Ectodermal cell (in vitro differentiated cells): ENCODE results near the gene PCSK4.
"Not testable (repeated sequence)": the region's sequence is repeated elsewhere in the genome, so short reads cannot be mapped to it uniquely, and the experiment has no call there.

Experiments used
- H3K27ac ChIP-seq: 2 replicates; pipeline ENCODE4 v1.7.0; 2013; ENCODE audit warnings: mild to moderate bottlenecking, low read depth, low read length; ENCODE audit not compliant: insufficient read depth, poor library complexity, severe bottlenecking
- H3K27me3 ChIP-seq: 2 replicates; pipeline ENCODE4 v1.7.0; 2013; ENCODE audit warnings: mild to moderate bottlenecking, low read length; ENCODE audit not compliant: insufficient read depth, control insufficient read depth, poor library complexity, severe bottlenecking
- H3K36me3 ChIP-seq: one replicate; pipeline ENCODE4 v1.7.0; 2013; ENCODE audit warnings: low read length; ENCODE audit not compliant: control insufficient read depth, insufficient read depth
- H3K4me1 ChIP-seq: one replicate; pipeline ENCODE4 v1.7.0; 2013; ENCODE audit warnings: low read length; ENCODE audit not compliant: control insufficient read depth, insufficient read depth
- H3K4me3 ChIP-seq: 2 replicates; pipeline ENCODE4 v1.7.0; 2013; ENCODE audit warnings: low read depth, low read length, control low read depth; ENCODE audit not compliant: insufficient read depth
- H3K9me3 ChIP-seq: 2 replicates; pipeline ENCODE4 v1.7.0; 2013; ENCODE audit warnings: mild to moderate bottlenecking, low read length, moderate library complexity; ENCODE audit not compliant: control insufficient read depth
- WGBS, 2 experiments: methylation state at CpG; one replicate each; pipeline ENCODE4 v1.1.7; 2013; ENCODE audit warnings: missing lambda C conversion rate in 2 of 2; 5-methylcytosine and 5-hydroxymethylcytosine counted together

The PCSK4 gene

DNA sequence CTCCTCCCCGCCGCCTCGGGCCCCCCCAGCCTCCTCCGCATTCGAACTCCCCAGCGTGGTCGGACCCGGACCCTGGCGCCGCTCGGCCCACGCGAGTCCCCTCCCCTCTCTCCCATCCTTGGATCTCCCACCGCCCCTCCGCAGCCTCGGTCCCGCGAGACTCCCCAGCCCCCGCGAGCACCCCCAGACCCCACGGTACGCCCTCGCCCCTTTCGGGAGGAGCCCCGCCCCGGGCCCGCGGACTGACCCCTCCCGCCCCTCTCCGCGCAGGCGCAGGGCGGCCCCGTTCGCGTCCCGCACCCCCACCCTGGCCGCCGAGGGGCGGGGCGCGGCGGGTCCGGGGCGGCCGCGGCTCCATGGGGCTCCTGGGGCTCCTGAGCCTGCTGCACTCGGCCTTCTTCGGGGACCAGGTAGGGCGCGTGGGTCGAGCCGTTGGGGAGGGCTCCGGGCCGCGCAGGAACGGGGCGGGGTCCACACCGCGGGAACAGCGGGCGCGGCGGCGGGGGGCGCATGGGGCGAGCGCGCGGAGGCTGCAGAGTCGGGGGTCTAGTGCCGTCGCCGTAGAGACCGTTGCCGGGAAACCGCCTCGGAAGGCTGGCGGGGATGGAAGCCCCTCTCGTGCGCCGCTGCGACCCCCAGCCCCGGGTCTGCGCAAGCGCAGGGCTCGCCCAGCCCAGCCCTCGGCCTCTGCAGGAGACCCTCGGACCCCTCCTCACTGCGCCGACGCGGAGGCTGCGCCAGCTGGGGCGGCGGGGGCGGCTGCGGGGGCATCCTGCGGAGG is 44.0 kb downstream of the PCSK4 start:
- H3K36me3 ChIP-seq, result peaks cover 12% of the 10 kb centered on the region
- peak overlapping the region; percentile 44 for H3K27ac ChIP-seq
- H3K4me1 ChIP-seq, result peaks cover 9% of the 10 kb centered on the region
- peak overlapping the region; percentile 56 for H3K4me3 ChIP-seq
- WGBS, 2 experiments, result 2 to 3% methylated on average over 98 to 99 of the region's 99 CpGs
- H3K9me3 ChIP-seq, result no peaks in the 10 kb centered on the region
- peaks cover 66% of the 10 kb centered on the region for H3K27me3 ChIP-seq

DNA sequence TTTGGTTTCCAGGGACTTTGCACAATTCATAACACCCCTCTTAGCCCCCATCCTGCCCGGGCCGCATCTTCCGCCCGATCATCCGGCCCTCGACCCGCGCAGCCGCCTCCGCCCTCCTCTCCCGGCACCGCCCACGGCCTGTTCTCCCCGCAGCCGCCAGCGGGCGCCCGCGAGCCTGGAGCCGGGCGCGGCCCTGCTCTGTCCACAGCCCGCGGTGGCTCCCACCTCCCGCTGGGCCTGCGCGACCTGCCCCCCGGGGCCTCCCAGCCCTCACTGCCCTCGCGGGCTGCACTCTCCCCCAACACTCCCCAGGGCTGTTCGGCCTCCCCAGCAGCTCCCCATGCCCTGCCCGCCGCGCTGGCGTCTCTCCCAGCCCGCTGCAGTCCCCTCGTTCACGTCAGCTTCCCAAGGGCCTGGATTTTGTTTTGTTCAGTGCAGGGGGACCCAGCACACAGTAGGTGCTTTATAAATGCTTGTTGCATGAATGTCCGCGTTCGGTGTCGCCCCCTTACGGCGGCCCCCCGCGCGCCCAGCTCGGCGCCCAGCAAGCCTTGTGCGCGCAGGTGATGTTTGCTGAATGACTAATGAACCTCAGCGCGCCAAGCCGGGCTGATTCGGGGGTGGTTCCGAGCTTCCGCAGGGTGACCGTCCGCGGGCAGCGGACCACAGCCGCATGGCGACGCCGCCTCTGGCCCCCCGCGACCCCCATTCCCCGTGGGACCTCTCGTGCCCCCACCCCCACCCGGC is 44.8 kb downstream of the PCSK4 start:
- peak overlapping the region; percentile 56 for H3K4me3 ChIP-seq
- H3K4me1 ChIP-seq, result peaks cover 9% of the 10 kb centered on the region
- no peaks in the 10 kb centered on the region for H3K9me3 ChIP-seq
- 3 to 5% methylated on average over 69 to 70 of the region's 70 CpGs for WGBS, 2 experiments
- peaks cover 58% of the 10 kb centered on the region for H3K27me3 ChIP-seq
- H3K36me3 ChIP-seq, result peaks cover 19% of the 10 kb centered on the region
- H3K27ac ChIP-seq, result no peak overlapping the region

DNA sequence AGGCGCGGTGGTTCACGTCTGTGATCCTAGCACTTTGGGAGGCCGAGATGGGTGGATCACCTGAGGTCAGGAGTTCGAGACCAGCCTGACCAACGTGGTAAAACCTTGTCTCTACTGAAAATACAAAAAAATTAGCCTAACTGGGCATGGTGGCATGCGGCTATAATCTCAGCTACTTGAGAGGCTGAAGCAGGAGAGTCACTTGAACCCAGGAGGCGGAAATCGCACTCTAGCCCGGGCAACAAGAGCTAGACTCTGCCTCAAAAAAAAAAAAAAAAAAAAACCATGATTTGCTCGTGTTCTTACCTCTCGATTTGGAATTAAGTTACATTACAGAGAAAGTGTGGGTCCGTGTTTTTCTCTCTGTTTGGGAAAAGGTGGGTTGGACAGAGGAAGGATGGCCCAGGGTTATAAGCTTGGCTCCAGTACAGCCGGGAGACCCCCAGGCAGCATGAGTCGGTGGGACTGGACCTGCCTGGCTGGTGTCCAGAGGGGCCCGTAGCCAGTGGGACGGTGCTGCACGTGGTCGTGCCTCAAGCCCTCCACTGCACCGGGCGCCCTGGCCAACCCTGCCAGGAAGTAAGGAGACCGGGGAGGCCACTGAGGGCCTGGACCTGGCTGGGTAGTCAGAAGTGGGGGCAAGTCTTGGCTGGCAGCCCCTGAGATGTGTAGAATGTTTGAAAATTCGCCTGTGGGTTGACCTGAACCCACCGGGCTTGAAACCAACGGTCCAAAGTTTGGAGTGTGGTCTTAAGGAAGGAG is 48.3 kb downstream of the PCSK4 start:
- Histone ChIP-seq H3K4me1 (peaks cover 11% of the 10 kb centered on the region), H3K36me3 (peaks cover 23% of the 10 kb centered on the region), H3K27ac (no peak overlapping the region), H3K4me3 (no peak overlapping the region), H3K27me3 (peaks cover 24% of the 10 kb centered on the region), H3K9me3 (no peaks in the 10 kb centered on the region)
- 95% methylated on average over 25 of the region's 25 CpGs for WGBS, 2 experiments

DNA sequence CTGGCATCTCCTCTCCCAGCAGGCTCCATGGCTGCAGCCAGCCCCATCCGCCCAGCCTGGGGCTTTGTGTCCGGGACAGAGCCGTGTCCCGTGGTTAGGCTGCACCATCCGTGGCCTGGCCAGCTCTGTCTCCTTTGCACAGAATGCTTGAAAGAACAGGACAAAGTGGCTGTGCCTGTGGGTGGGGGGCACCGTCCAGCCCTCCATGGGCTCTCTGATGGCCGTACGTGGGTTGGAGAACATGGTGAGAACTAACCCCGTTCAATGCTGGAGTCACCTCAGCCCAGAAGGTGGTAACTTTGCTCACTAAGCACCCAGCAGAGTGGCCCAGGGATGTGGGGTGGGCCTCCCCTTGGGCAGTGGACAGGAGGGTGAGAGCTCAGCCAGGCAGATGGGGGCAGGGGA is 49.1 kb downstream of the PCSK4 start:
- no peaks in the 10 kb centered on the region for H3K9me3 ChIP-seq
- peaks cover 23% of the 10 kb centered on the region for H3K36me3 ChIP-seq
- peaks cover 7% of the 10 kb centered on the region for H3K4me1 ChIP-seq
- H3K4me3 ChIP-seq, result no peak overlapping the region
- peaks cover 15% of the 10 kb centered on the region for H3K27me3 ChIP-seq
- 94% methylated on average over 9 of the region's 9 CpGs for WGBS, 2 experiments
- no peak overlapping the region for H3K27ac ChIP-seq

DNA sequence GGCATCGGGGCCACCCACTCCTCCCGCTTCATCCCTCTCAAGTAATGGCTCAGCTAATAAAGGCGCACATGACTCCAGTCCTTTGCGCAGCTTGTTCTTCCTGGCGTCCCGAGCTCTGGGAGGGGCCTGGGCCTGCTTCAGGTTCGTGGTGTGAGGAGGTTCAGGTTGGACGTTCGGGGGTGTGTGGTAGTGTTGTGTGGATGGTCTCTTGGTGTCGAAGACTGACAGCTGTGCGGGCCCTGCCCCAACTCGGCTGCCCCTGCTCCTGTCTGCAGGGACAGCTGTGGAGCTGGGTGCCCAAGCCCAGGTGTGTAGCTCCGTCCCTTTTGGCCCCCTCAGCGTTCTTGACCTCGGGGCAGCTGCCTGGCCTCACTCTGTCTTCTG is 49.7 kb downstream of the PCSK4 start:
- 96% methylated on average over 15 of the region's 15 CpGs for WGBS, 2 experiments
- peaks cover 7% of the 10 kb centered on the region for H3K4me1 ChIP-seq
- no peak overlapping the region for H3K27ac ChIP-seq

DNA sequence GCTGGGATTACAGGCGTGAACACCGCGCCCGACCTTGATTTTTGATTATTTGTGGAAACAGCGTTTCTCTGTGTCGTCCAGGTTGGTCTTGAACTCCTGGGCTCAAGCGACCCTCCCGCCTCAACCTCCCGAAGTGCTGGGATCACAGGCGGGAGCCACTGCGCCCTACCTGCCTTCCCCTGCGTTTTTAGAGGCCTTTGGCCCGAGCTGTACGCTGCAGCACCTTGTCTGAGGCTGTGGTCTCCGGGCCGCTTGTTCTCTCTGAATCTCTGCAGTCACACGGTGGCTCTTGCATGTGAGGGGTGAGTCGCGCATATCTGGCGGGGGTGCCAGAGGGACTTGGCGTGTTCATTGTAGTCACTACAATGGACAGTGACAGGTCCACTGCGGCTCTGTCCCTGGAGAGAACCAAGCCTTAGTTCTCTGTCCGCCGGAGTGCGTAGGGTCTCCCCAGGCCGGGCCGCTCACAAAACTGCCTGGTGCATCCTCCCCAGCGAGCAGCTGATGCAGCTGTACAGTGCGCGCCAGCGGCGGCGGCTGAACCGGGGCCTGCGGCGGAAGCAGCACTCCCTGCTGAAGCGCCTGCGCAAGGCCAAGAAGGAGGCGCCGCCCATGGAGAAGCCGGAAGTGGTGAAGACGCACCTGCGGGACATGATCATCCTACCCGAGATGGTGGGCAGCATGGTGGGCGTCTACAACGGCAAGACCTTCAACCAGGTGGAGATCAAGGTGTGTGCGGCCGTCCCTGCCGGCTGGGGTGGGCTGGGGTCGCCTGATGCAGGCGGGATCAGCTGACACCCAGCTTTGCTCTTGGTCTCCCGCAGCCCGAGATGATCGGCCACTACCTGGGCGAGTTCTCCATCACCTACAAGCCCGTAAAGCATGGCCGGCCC is 50.4 kb downstream of the PCSK4 start:
- not testable (repeated sequence) for H3K9me3 ChIP-seq, H3K4me1 ChIP-seq, H3K27ac ChIP-seq, H3K27me3 ChIP-seq
- WGBS, 2 experiments, result 87 to 88% methylated on average over 57 of the region's 57 CpGs
- Histone ChIP-seq H3K36me3 (peaks cover 23% of the 10 kb centered on the region), H3K4me3 (peak overlapping the region; percentile 86)

More for the DNA sequence above, 49.7 kb downstream of the PCSK4 start:
- Histone ChIP-seq H3K27me3 (peaks cover 9% of the 10 kb centered on the region), H3K4me3 (no peak overlapping the region), H3K36me3 (peaks cover 23% of the 10 kb centered on the region), H3K9me3 (no peaks in the 10 kb centered on the region)

DNA sequence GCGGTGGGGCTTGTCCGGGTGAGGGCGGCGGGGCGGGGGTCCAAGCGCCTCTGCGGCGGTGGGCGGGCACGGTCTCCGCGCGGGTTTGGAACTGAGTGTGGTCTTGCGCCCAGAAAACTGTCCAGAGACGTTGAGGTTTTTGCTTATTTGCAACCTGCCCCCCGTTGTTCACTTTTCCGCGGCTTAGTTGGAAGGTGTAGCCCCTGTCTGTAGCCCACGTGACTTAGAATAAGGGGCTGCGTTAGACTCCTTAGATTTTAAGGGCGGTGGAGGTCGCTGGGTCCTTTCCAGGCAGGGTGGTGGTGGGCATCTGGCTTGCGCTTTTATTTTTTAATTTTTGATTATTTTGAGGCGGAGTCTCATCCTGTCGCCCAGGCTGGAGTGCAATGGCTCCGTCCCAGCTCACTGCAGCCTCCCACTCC is 51.2 kb downstream of the PCSK4 start:
- WGBS, 2 experiments, result 0 to 1% methylated on average over 26 of the region's 26 CpGs
- Histone ChIP-seq H3K36me3 (peaks cover 28% of the 10 kb centered on the region), H3K4me3 (peak overlapping the region; percentile 86)

DNA sequence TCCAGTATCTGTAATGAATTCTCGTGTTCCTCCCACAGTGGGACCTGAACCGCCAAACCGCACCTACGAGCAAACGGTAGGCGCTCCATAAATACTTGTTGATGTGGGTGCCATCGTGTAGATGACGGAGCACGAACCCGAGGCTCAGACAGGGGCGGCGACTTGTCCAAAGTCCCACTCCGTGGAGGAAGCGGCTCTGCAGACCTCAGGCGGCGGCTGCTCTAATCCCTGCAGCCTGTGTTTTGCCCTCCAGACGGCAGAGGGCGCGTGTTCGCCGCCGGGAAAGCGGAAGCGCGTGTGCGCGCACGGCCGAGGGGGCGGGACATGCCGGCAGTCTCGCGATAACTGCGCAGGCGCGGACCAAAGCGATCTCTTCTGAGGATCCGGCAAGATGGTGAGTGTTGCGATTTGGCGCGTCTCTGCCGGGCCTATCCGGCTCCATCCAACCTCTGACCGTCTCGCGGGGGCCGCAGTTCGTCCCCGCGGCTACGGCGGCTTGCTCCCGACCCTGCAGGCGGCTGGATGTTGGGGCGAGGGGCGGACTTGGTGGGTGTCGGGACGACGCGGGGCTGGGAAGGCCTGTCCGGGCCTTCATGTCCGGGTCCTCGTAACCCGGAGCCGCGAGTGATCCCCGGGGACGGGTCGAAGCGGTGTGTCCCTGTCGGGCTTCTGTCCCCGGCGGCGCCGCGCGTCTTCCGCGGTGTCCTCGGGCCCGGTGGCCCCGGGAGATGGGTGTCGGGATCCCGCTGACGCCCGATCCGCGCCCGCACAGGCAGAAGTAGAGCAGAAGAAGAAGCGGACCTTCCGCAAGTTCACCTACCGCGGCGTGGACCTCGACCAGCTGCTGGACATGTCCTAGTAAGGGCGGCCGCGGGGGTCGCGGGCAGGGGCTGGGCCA is 51.9 kb downstream of the PCSK4 start, which contains the start of gene RPS15:
Gene RPS15, plus strand, starts transcription at position 362 of the 898 bp plus-strand sequence. Its CDS starts 30 bp downstream, at position 392.
- WGBS, 2 experiments, result 2 to 3% methylated on average over 100 of the region's 100 CpGs
- Histone ChIP-seq H3K9me3 (no peaks in the 10 kb centered on the region), H3K27ac (peak within 1 kb of the TSS; percentile 96), H3K4me3 (peak within 1 kb of the TSS; percentile 86), H3K27me3 (no peaks in the 10 kb centered on the region), H3K4me1 (peaks cover 7% of the 10 kb centered on the region), H3K36me3 (peaks cover 31% of the 10 kb centered on the region)

More for the DNA sequence above, 51.2 kb downstream of the PCSK4 start:
- Histone ChIP-seq H3K9me3 (no peaks in the 10 kb centered on the region), H3K27ac (no peak overlapping the region), H3K4me1 (peaks cover 7% of the 10 kb centered on the region), H3K27me3 (no peaks in the 10 kb centered on the region)

DNA sequence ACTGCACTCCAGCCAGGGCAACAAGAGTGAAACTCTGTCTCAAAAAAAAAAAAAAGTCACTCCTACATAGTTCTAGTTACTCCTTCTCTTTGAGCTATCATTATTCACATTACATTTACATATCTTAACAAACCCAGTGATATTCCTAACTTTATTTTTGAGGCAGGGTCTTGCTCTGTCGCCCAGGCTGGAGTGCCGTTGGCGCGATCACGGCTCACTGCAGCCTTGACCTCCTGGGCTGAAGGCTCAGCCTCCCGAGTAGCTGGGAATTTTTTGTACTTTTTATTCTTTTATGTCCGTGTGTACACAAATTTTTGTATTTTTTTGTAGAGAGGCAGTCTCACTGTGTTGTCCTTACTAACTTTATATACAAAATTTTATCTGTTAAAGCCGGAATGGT is 52.5 kb downstream of the PCSK4 start:
- Histone ChIP-seq H3K4me3 (no peak overlapping the region), H3K4me1 (peaks cover 7% of the 10 kb centered on the region), H3K36me3 (peaks cover 31% of the 10 kb centered on the region), H3K27ac (no peak overlapping the region), H3K27me3 (no peaks in the 10 kb centered on the region), H3K9me3 (no peaks in the 10 kb centered on the region)
- 88 to 93% methylated on average over 7 to 8 of the region's 8 CpGs for WGBS, 2 experiments
